Nephron progenitor cell (in vitro differentiated cells): ENCODE measurements around the gene DCUN1D1.
A peak's percentile ranks its signal among the peaks of the same experiment; 100 is the strongest.

Experiments used
- DNase-seq: peaks from one replicate; pipeline ENCODE4 v3.0.0; 2021
- H3K27ac Mint-ChIP-seq: 2 replicates; pipeline ENCODE4 v1.8.0; 2021; ENCODE audit warnings: mild to moderate bottlenecking, moderate library complexity, mixed read lengths
- H3K27me3 Mint-ChIP-seq: 2 replicates; pipeline ENCODE4 v1.8.0; 2021; ENCODE audit warnings: mild to moderate bottlenecking, low read depth, mixed read lengths; ENCODE audit not compliant: poor library complexity
- H3K36me3 Mint-ChIP-seq: 2 replicates; pipeline ENCODE4 v1.8.0; 2021; ENCODE audit warnings: low read depth, mixed read lengths
- H3K4me1 Mint-ChIP-seq: 2 replicates; pipeline ENCODE4 v1.8.0; 2021; ENCODE audit warnings: mixed read lengths
- H3K4me3 Mint-ChIP-seq: 2 replicates; pipeline ENCODE4 v1.8.0; 2021; ENCODE audit warnings: mild to moderate bottlenecking, moderate library complexity, mixed read lengths
- H3K9me3 Mint-ChIP-seq: 2 replicates; pipeline ENCODE4 v1.8.0; 2021; ENCODE audit warnings: mild to moderate bottlenecking, moderate library complexity, mixed read lengths
- CTCF ChIP-seq: fragments of 200-600 bp; sonication (generic); IDR thresholded peaks from 2 replicates; pipeline ENCODE4 v1.5.0; 2021; ENCODE audit warnings: antibody characterized with exemption

The DCUN1D1 gene

GRCh38 chr3:182940266-182940808, 40.0 kb downstream of the DCUN1D1 start:
- Mint-ChIP-seq H3K27me3 (peaks cover 2% of the 10 kb centered on the region), H3K4me1 (peaks cover 23% of the 10 kb centered on the region), H3K4me3 (no peak overlapping the region), H3K36me3 (peaks cover 11% of the 10 kb centered on the region), H3K9me3 (no peaks in the 10 kb centered on the region), H3K27ac (peak overlapping the region; percentile 70)
- DNase-seq: no peak
- TF ChIP-seq CTCF: no peak

DNA sequence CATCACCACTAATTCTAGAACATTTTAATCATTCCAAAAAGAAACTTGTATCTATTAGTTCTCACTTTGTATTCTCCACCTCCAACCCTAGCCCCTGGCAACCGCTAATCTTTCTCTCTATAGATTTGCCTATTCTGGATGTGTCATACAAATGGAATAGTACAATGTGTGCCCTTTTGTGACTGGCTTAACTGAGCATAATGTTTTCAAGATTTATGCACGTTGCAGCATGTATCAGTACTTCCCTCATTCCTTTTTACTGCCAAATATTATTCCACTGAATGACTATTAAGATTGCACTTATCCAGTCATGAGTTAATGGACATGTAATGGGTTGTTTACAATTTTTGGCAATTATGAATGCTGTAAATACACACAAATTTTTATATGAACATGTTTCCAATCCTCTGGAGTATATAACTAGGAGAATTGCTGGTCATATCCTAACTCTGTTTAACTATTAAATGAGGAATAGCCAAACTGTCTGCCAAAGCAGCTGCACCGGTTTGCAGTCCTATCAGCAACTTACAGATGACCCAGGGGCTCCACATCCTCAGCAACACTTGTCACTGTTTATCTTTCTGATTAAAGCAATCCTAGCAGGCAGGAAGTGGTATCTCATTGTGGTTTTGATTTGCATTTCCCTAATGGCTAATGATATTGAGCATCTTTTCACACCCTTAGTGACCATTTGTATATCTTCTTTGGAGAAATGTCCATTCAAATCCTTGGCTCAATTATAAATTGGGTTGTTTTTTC, 42.9 kb downstream of the DCUN1D1 start:
- no peak for DNase-seq
- H3K27ac Mint-ChIP-seq: no peak overlapping the region
- peaks cover 20% of the 10 kb centered on the region for H3K4me1 Mint-ChIP-seq
- H3K27me3 Mint-ChIP-seq: no peaks in the 10 kb centered on the region
- peaks cover 10% of the 10 kb centered on the region for H3K9me3 Mint-ChIP-seq
- H3K4me3 Mint-ChIP-seq: no peak overlapping the region
- TF ChIP-seq CTCF: no peak
- peaks cover 9% of the 10 kb centered on the region for H3K36me3 Mint-ChIP-seq

DNA sequence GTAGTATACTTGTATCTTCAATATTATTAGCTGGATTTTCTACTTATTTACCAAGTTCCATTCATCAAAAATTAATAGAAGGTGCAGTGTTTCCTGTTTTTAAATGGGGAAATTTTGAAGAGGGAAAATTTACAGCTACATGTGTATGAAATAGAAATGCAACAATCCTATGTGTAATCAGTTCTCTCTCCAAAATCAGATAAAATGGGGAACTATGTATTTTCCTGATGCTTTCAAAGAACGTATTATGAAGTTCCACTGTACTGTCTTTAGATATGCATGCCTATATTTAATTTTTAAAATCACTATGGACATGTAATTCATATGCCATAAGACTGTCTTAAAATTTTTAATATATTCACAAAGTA, 43.4 kb downstream of the DCUN1D1 start:
- Mint-ChIP-seq H3K27ac (peak overlapping the region; percentile 84), H3K4me1 (peaks cover 20% of the 10 kb centered on the region), H3K4me3 (no peak overlapping the region), H3K36me3 (peaks cover 14% of the 10 kb centered on the region), H3K27me3 (no peaks in the 10 kb centered on the region), H3K9me3 (peaks cover 16% of the 10 kb centered on the region)
- no peak for TF ChIP-seq CTCF
- DNase-seq: no peak

DNA sequence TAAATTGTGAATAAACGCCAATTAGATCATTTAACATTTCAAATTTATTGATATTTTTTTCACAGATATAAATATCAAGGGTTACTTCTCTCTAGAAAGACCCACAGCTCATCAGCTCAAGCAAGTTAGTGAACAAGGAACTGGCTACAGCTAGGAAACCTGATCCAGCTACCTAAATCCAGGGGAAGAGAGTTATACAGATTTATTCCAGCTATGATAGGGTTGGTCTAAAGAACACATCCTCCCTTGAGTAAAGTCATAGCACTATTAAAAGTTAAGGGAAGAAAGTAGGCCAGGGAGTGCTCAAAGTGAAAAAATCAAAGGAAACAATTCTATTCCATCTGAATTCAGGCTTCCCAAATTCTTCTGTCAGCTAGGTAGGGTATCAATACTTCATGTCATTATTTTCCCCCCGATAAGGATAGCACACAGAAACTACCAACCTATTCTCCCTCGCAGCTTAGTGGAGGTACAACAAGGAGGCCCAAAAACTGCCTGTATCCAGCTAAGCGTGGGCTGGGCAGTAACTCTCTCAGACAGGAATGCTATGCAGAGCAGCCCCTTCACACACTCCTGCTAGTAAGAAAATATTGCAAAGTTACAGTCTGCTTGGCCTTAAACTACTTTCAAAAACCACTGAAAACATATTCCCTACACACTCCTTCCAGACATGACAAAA, 44.0 kb downstream of the DCUN1D1 start:
- TF ChIP-seq CTCF: no peak
- H3K27ac Mint-ChIP-seq: peak overlapping the region; percentile 84
- H3K9me3 Mint-ChIP-seq: peaks cover 16% of the 10 kb centered on the region
- no peak overlapping the region for H3K4me3 Mint-ChIP-seq
- peaks cover 20% of the 10 kb centered on the region for H3K4me1 Mint-ChIP-seq
- H3K27me3 Mint-ChIP-seq: no peaks in the 10 kb centered on the region
- no peak for DNase-seq
- peaks cover 18% of the 10 kb centered on the region for H3K36me3 Mint-ChIP-seq

- H3K4me3 Mint-ChIP-seq: no peak overlapping the region
- H3K4me1 Mint-ChIP-seq: peaks cover 20% of the 10 kb centered on the region
- peak overlapping the region; percentile 36 for H3K27ac Mint-ChIP-seq
- peaks cover 20% of the 10 kb centered on the region for H3K9me3 Mint-ChIP-seq
- DNase-seq: no peak
- peaks cover 23% of the 10 kb centered on the region for H3K36me3 Mint-ChIP-seq
- no peaks in the 10 kb centered on the region for H3K27me3 Mint-ChIP-seq
- TF ChIP-seq CTCF: no peak
Measured at GRCh38 chr3:182935803-182936202, 44.5 kb downstream of the DCUN1D1 start.
